ENCODE data around the gene SLAIN2. TPM values are rescaled to one million over a fixed set of nuclear protein-coding genes. Genes with fewer than 3 reads are reported as not detected.
"Not testable (repeated sequence)": the region's sequence is repeated elsewhere in the genome, so short reads cannot be mapped to it uniquely, and the experiment has no call there.

SLAIN2 gene
- total RNA-seq, 1 experiment from 2014 or later: 12.5 TPM

DNA sequence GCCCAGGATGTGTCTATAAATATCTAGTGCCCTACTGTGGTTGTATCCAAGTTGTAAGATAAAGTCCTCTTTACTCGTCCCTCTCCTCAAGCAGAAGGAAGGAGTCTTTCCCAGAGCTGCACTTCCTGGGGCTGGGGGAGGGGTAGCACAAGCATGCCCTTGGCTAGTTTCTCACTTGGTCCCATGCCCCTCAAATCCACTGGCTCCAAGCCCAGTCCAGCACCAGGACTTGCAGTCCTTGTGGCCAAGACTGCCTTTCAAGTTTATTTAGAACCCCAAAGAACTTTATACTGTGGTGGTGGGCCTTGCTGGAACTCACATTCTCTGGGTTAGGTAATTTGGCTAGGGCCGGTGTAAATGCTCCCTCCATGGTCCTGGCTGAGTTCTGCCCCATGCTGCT lies 98.7 kb downstream of the SLAIN2 start:
- intact Hi-C loops (cut with micrococcal nuclease): no loop called here
- no peak for ATAC-seq
- H3K79me2 ChIP-seq (ENCODE audit: low read length): no peaks in the 10 kb centered on the region

DNA sequence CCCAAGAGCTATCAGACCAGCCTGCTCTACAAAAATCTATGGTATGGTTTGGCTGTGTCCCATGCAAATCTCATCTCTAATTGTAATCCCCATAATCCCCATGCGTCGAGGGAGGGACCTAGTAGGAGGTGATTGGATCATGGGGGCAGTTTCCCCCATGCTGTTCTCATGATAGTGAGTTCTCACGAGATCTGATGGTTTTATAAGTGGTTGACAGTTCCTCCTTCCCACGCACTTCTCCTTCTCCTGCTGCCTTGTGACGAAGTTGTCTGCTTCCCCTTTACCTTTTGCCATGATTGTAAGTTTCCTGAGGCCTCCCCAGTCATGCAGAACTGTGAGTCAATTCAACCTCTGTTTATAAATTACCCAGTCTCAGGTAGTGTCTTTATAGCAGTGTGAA lies 99.6 kb downstream of the SLAIN2 start:
- POLR2A ChIA-PET (ENCODE audit: unreplicated experiment); H3K9me3 ChIP-seq (ENCODE audit: low read length); H2AFZ ChIP-seq (ENCODE audit: low read length); H3K4me3 ChIP-seq (ENCODE audit: low read length); H3K4me2 ChIP-seq (ENCODE audit: low read length); BruUV-seq (replicated peaks); intact Hi-C loops (cut with micrococcal nuclease); DNase-seq; H3K4me1 ChIP-seq (ENCODE audit: insufficient read depth, low read length); H4K20me1 ChIP-seq (ENCODE audit: low read length); H3K36me3 ChIP-seq (ENCODE audit: low read depth, low read length); H3K9me2 ChIP-seq (replicated peaks; ENCODE audit: low read length); H3K79me2 ChIP-seq (ENCODE audit: low read length); H3F3A ChIP-seq (ENCODE audit: low read length, unreplicated experiment); H3K27me3 ChIP-seq (ENCODE audit: low read length); H3K9ac ChIP-seq (ENCODE audit: low read length); ATAC-seq; CTCF ChIA-PET; H3K27ac ChIP-seq (ENCODE audit: low read length): not testable (repeated sequence)

More for the DNA sequence above, 98.7 kb downstream of the SLAIN2 start:
- H3K27me3 ChIP-seq (ENCODE audit: low read length): no peaks in the 10 kb centered on the region
- ChIA-PET CTCF (no interaction called here), POLR2A (ENCODE audit: unreplicated experiment) (no interaction called here)
- no TSS peak for BruUV-seq (replicated peaks)
- no peak overlapping the region for H3K9ac ChIP-seq (ENCODE audit: low read length)
- no peaks in the 10 kb centered on the region for H3K9me2 ChIP-seq (replicated peaks; ENCODE audit: low read length)
- DNase-seq: no peak
- no peak overlapping the region for H3K4me3 ChIP-seq (ENCODE audit: low read length)
- no peaks in the 10 kb centered on the region for H3K36me3 ChIP-seq (ENCODE audit: low read depth, low read length)
- no peak overlapping the region for H3K27ac ChIP-seq (ENCODE audit: low read length)
- H3K9me3 ChIP-seq (ENCODE audit: low read length): no peaks in the 10 kb centered on the region
- H2AFZ ChIP-seq (ENCODE audit: low read length): no peak overlapping the region
- H3K4me2 ChIP-seq (ENCODE audit: low read length): no peak overlapping the region
- no peaks in the 10 kb centered on the region for H4K20me1 ChIP-seq (ENCODE audit: low read length)
- TF ChIP-seq EZH2 (IDR thresholded peaks at IDR 0.05; ENCODE audit: low read length, unreplicated experiment) (no peak), EZH2phosphoT487 (IDR thresholded peaks at IDR 0.05; ENCODE audit: borderline replicate concordance, low read length) (no peak)
- TF ChIP-seq, protein P1, sequence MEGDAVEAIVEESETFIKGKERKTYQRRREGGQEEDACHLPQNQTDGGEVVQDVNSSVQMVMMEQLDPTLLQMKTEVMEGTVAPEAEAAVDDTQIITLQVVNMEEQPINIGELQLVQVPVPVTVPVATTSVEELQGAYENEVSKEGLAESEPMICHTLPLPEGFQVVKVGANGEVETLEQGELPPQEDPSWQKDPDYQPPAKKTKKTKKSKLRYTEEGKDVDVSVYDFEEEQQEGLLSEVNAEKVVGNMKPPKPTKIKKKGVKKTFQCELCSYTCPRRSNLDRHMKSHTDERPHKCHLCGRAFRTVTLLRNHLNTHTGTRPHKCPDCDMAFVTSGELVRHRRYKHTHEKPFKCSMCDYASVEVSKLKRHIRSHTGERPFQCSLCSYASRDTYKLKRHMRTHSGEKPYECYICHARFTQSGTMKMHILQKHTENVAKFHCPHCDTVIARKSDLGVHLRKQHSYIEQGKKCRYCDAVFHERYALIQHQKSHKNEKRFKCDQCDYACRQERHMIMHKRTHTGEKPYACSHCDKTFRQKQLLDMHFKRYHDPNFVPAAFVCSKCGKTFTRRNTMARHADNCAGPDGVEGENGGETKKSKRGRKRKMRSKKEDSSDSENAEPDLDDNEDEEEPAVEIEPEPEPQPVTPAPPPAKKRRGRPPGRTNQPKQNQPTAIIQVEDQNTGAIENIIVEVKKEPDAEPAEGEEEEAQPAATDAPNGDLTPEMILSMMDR (conservative IDR thresholded peaks at IDR 0.05; ENCODE audit: low read depth, low read length): no peak
- H3F3A ChIP-seq (ENCODE audit: low read length, unreplicated experiment): no peaks in the 10 kb centered on the region
- H3K4me1 ChIP-seq (ENCODE audit: insufficient read depth, low read length): peaks cover 5% of the 10 kb centered on the region; the same call in 1 of the 2 replicates

DNA sequence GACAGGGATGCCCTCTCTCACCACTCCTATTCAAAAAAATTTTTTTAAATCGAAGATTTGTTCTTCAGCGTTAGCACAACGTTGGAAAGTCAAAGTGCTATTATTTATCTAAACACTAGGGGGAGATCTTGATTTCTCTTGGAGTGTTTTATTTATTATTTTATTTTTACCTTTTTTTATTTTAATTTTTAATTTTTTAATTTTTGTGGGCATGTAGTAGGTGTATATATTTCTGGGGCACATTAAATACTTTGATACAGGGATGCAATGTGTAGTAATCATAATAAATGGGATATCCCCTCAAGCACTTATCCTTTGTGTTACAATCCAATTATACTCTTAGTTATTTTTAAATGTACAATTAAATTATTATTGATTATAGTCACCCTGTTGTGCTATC lies 104.4 kb downstream of the SLAIN2 start:
- Histone ChIP-seq H3K36me3 (ENCODE audit: low read depth, low read length) (no peaks in the 10 kb centered on the region), H3K9me2 (replicated peaks; ENCODE audit: low read length) (no peaks in the 10 kb centered on the region), H3K9me3 (ENCODE audit: low read length) (no peaks in the 10 kb centered on the region), H3F3A (ENCODE audit: low read length, unreplicated experiment) (no peaks in the 10 kb centered on the region), H3K9ac (ENCODE audit: low read length) (no peak overlapping the region), H3K79me2 (ENCODE audit: low read length) (no peaks in the 10 kb centered on the region), H4K20me1 (ENCODE audit: low read length) (no peaks in the 10 kb centered on the region), H2AFZ (ENCODE audit: low read length) (no peak overlapping the region), H3K27me3 (ENCODE audit: low read length) (no peaks in the 10 kb centered on the region), H3K4me3 (ENCODE audit: low read length) (no peak overlapping the region), H3K4me2 (ENCODE audit: low read length) (no peak overlapping the region), H3K4me1 (ENCODE audit: insufficient read depth, low read length) (no peaks in the 10 kb centered on the region), H3K27ac (ENCODE audit: low read length) (no peak overlapping the region)
- no TSS peak for BruUV-seq (replicated peaks)
- ChIA-PET POLR2A (ENCODE audit: unreplicated experiment) (no interaction called here), CTCF (no interaction called here)
- TF ChIP-seq EZH2phosphoT487 (IDR thresholded peaks at IDR 0.05; ENCODE audit: borderline replicate concordance, low read length) (no peak), EZH2 (IDR thresholded peaks at IDR 0.05; ENCODE audit: low read length, unreplicated experiment) (no peak)
- TF ChIP-seq, protein P1 (conservative IDR thresholded peaks at IDR 0.05; ENCODE audit: low read depth, low read length): 0 out of 2 replicates have a peak, but pooled peaks have one; percentile 17
- DNase-seq (peak; percentile 56), ATAC-seq (no peak)
- intact Hi-C loops (cut with micrococcal nuclease): loop anchor here (5.0 kb wide), 1 partner anchor 102 kb away; no protein-coding TSS in a partner anchor
